GM12878 (cell line): ENCODE data around the gene NLGN4X. TPM values are rescaled to one million over a fixed set of nuclear protein-coding genes. Genes with fewer than 3 reads are reported as not detected.

Source experiments
- ATAC-seq: fragments of 200-7000 bp; cut with Tn5 transposase; 3 replicates; pipeline ENCODE4 v1.9.1; 2020; ENCODE audit warnings: mild to moderate bottlenecking, moderate library complexity
- BruUV-seq: library from RNA; stranded (reverse); fragments of 400-500 nt; replicated peaks from 2 replicates; lab custom pipeline; 2021; lab: Mats Ljungman, UMichigan
- CTCF ChIA-PET: fragments of 300-600 bp; sonication (Branson Sonifier 250); formaldehyde crosslinking; extraction: SDS; loops from one replicate; lab custom pipeline; 2021; ENCODE audit warnings: inconsistent platforms; lab: Yijun Ruan, JAX
- POLR2A ChIA-PET: fragments of 350-600 bp; formaldehyde crosslinking; extraction: SDS; loops from one replicate; lab custom pipeline; 2021; ENCODE audit warnings: inconsistent platforms; lab: Charles Lee
- RAD21 ChIA-PET: fragments of 300-600 bp; sonication (Branson Sonifier 250); formaldehyde crosslinking; loops from one replicate; lab custom pipeline; 2023; ENCODE audit warnings: antibody characterized with exemption; ENCODE audit not compliant: unreplicated experiment; lab: Charles Lee
- SMC1A ChIA-PET: fragments of 300-600 bp; sonication (Branson Sonifier 250); formaldehyde crosslinking; loops from one replicate; lab custom pipeline; 2023; ENCODE audit not compliant: unreplicated experiment, uncharacterized antibody; lab: Charles Lee
- DNase-seq: peaks from one replicate; pipeline ENCODE4 v3.0.0-alpha.2; 2011; ENCODE audit warnings: low read depth, low spot score
- FAIRE-seq: peaks from 3 replicates; lab custom pipeline; 2011; peaks lifted over from hg19 to GRCh38; lab: Jason Lieb, UNC
- H2AFZ ChIP-seq: 2 replicates; pipeline ENCODE4 v1.6.0; 2011; ENCODE audit warnings: low read depth, low read length, control low read depth; ENCODE audit not compliant: control insufficient read depth
- H3K27ac ChIP-seq: 2 replicates; pipeline ENCODE4 v1.5.1; 2011; ENCODE audit warnings: control low read depth; ENCODE audit not compliant: control insufficient read depth, insufficient read depth
- H3K27me3 ChIP-seq, 2 experiments: replicated peaks in 1 of 2; 2 replicates each; pipeline versions ENCODE4 v1.6.0 to v1.6.1; 2011; ENCODE audit warnings: low read length in 1 of 2; ENCODE audit not compliant: control insufficient read depth in 2 of 2, insufficient read depth in 2 of 2
- H3K36me3 ChIP-seq, 2 experiments: 2 replicates each; pipeline ENCODE4 v1.5.1; 2011; ENCODE audit warnings: low read length in 1 of 2; ENCODE audit not compliant: control insufficient read depth in 2 of 2, insufficient read depth in 2 of 2
- H3K4me1 ChIP-seq: 2 replicates; pipeline ENCODE4 v1.6.1; 2011; ENCODE audit warnings: mild to moderate bottlenecking, low read length, moderate library complexity, mixed read lengths; ENCODE audit not compliant: control insufficient read depth, insufficient read depth
- H3K4me2 ChIP-seq: 2 replicates; pipeline ENCODE4 v1.6.0; 2011; ENCODE audit warnings: control low read depth; ENCODE audit not compliant: control insufficient read depth, insufficient read depth
- H3K4me3 ChIP-seq: fragments of 200-600 bp; sonication (generic); 2 replicates; pipeline ENCODE4 v1.5.1; 2016
- H3K79me2 ChIP-seq: 2 replicates; pipeline ENCODE4 v1.6.0; 2011; ENCODE audit warnings: low read length; ENCODE audit not compliant: control insufficient read depth, insufficient read depth
- H3K9ac ChIP-seq: 2 replicates; pipeline ENCODE4 v1.8.0; 2011; ENCODE audit warnings: low read length, control low read depth, mixed read lengths; ENCODE audit not compliant: control insufficient read depth, insufficient read depth
- H3K9me3 ChIP-seq: replicated peaks from 3 replicates; pipeline ENCODE4 v1.5.1; 2011; ENCODE audit warnings: mild to moderate bottlenecking, low read length; ENCODE audit not compliant: control insufficient read depth, insufficient read depth
- H4K20me1 ChIP-seq: 2 replicates; pipeline ENCODE4 v1.6.0; 2011; ENCODE audit not compliant: control insufficient read depth, insufficient read depth
- CEBPZ ChIP-seq: fragments of 150-350 bp; IDR thresholded peaks from 2 replicates; pipeline ENCODE4 v1.6.1; 2016; ENCODE audit warnings: low read depth, low read length
- FOXK2 ChIP-seq: fragments of 450-650 bp; IDR thresholded peaks from 2 replicates; pipeline ENCODE4 v1.6.1; 2017; ENCODE audit warnings: mild to moderate bottlenecking, moderate library complexity
- IRF3 ChIP-seq: fragments of 450-650 bp; IDR thresholded peaks from 2 replicates; pipeline ENCODE4 v1.6.1; 2014; ENCODE audit warnings: mild to moderate bottlenecking
- MAX ChIP-seq: IDR thresholded peaks from 2 replicates; pipeline ENCODE4 v1.6.1; 2012; ENCODE audit warnings: low read depth, low read length, improper control_type of control experiment
- MXI1 ChIP-seq: fragments of 150-350 bp; IDR thresholded peaks from 2 replicates; pipeline ENCODE4 v1.6.1; 2011; ENCODE audit warnings: low read depth, mild to moderate bottlenecking, inconsistent platforms, low read length, improper control_type of control experiment
- POLR2A ChIP-seq: IDR thresholded peaks from 2 replicates; pipeline ENCODE4 v1.6.1; 2011; ENCODE audit warnings: low read depth, mild to moderate bottlenecking, low read length
- RCOR1 ChIP-seq: conservative IDR thresholded peaks from 2 replicates; pipeline ENCODE4 v1.6.1; 2012; ENCODE audit warnings: low read depth, low read length, improper control_type of control experiment
- RELA ChIP-seq: fragments of 450-650 bp; IDR thresholded peaks from 2 replicates; pipeline ENCODE4 v1.8.0; 2014; ENCODE audit warnings: borderline replicate concordance; ENCODE audit not compliant: partially characterized antibody
- SMAD1 ChIP-seq: fragments of 450-650 bp; IDR thresholded peaks from 2 replicates; pipeline ENCODE4 v1.6.1; 2018; ENCODE audit warnings: mild to moderate bottlenecking, low read depth; ENCODE audit not compliant: partially characterized antibody
- WGBS: methylation state at CpG from one replicate; pipeline ENCODE4 v1.1.6; 2016; ENCODE audit warnings: low lambda C conversion rate; ENCODE audit not compliant: insufficient replicate concordance, insufficient coverage; ENCODE audit errors: missing lambda C conversion rate; 5-methylcytosine and 5-hydroxymethylcytosine counted together
- in situ Hi-C: fragments of 300-500 bp; cut with MboI; formaldehyde crosslinking; loops from 9 replicates; pipeline ENCODE4 v1.14.3; 2018; ENCODE audit warnings: mixed read lengths
- intact Hi-C: fragments of 100-400 bp; cut with micrococcal nuclease; formaldehyde crosslinking; loops from one replicate; pipeline ENCODE4 v1.14.2; 2022; ENCODE audit not compliant: unreplicated experiment
- polyA plus RNA-seq, 11 experiments: library from polyadenylated mRNA; depleted of rRNA in 4 of 11; unstranded in 6 of 11; stranded (reverse) in 5 of 11; fragments of >200 nt; fragmentation: Nextera tagmentation in 4 of 11; fragmentation: Illumina TruSeq in 1 of 11; extraction: Ambion mirVana in 4 of 11; extraction: Trizol in 1 of 11; gene quantifications; 1 replicate in 1 of 11; 2 replicates in 10 of 11; pipeline versions ENCODE4 v1.2.1 to v1.2.3, GENCODE V29; 2011 to 2016; ENCODE audit warnings: inconsistent platforms in 2 of 11, missing spikeins in 2 of 11, low read depth in 1 of 11
- total RNA-seq, 4 experiments: library from RNA; depleted of rRNA in 3 of 4; stranded (reverse); fragments of >200 nt in 3 of 4; fragmentation: Illumina TruSeq in 1 of 4; extraction: Trizol in 1 of 4; gene quantifications; 2 replicates each; pipeline versions ENCODE4 v1.2.1 to v1.2.3, GENCODE V29; 2013 to 2021
- TF ChIP-seq, protein P1 (sequence below): fragments of 450-650 bp; formaldehyde crosslinking; IDR thresholded peaks from 2 replicates; pipeline ENCODE4 v1.4.0; 2020; ENCODE audit warnings: mild to moderate bottlenecking, moderate library complexity
- TF ChIP-seq, protein P2 (sequence below): fragments of 450-650 bp; IDR thresholded peaks from 2 replicates; pipeline ENCODE4 v1.6.1; 2017; ENCODE audit warnings: mild to moderate bottlenecking, moderate library complexity

NLGN4X gene
- total and polyA plus RNA-seq, 10 of the 15 experiments (the other 5 are each of a cell fraction or from before 2014, with no cell fraction given), result 0.02 to 1.5 (median 0.09) TPM; not detected in 2

- POLR2A ChIA-PET, result no interaction called here
- H3K27me3 ChIP-seq, result no peaks in the 10 kb centered on the region
- RAD21 ChIA-PET, result no interaction called here
- H3K4me1 ChIP-seq, result no peaks in the 10 kb centered on the region
- SMC1A ChIA-PET, result no interaction called here
- no peaks in the 10 kb centered on the region for H3K79me2 ChIP-seq
- H3K27ac ChIP-seq, result no peak overlapping the region
- CTCF ChIA-PET, result interaction anchor here (1.6 kb wide), 1 partner anchor 17 kb away, joined by 5 read pairs; no protein-coding TSS in a partner anchor
- in situ Hi-C loops, result no loop called here
- ATAC-seq (no peak), DNase-seq (no peak), FAIRE-seq (no peak)
- no TSS peak for BruUV-seq
- 59% methylated on average over 9 of the region's 9 CpGs for WGBS
- no peak overlapping the region for H3K4me3 ChIP-seq
- no peak overlapping the region for H3K9ac ChIP-seq
- no peaks in the 10 kb centered on the region for H3K36me3 ChIP-seq
- H4K20me1 ChIP-seq, result no peaks in the 10 kb centered on the region
- no peaks in the 10 kb centered on the region for H3K9me3 ChIP-seq
- intact Hi-C loops, result no loop called here
- H3K4me2 ChIP-seq, result no peak overlapping the region
- H2AFZ ChIP-seq, result no peak overlapping the region
- no peak for TF ChIP-seq SMAD1
- no peak for TF ChIP-seq CEBPZ
- no peak for TF ChIP-seq RCOR1
- no peak for TF ChIP-seq MAX
- no peak for TF ChIP-seq IRF3
- TF ChIP-seq, protein P1, sequence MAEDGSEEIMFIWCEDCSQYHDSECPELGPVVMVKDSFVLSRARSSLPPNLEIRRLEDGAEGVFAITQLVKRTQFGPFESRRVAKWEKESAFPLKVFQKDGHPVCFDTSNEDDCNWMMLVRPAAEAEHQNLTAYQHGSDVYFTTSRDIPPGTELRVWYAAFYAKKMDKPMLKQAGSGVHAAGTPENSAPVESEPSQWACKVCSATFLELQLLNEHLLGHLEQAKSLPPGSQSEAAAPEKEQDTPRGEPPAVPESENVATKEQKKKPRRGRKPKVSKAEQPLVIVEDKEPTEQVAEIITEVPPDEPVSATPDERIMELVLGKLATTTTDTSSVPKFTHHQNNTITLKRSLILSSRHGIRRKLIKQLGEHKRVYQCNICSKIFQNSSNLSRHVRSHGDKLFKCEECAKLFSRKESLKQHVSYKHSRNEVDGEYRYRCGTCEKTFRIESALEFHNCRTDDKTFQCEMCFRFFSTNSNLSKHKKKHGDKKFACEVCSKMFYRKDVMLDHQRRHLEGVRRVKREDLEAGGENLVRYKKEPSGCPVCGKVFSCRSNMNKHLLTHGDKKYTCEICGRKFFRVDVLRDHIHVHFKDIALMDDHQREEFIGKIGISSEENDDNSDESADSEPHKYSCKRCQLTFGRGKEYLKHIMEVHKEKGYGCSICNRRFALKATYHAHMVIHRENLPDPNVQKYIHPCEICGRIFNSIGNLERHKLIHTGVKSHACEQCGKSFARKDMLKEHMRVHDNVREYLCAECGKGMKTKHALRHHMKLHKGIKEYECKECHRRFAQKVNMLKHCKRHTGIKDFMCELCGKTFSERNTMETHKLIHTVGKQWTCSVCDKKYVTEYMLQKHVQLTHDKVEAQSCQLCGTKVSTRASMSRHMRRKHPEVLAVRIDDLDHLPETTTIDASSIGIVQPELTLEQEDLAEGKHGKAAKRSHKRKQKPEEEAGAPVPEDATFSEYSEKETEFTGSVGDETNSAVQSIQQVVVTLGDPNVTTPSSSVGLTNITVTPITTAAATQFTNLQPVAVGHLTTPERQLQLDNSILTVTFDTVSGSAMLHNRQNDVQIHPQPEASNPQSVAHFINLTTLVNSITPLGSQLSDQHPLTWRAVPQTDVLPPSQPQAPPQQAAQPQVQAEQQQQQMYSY, result no peak
- TF ChIP-seq MXI1, result no peak
- no peak for TF ChIP-seq FOXK2
- no peak for TF ChIP-seq RELA
- TF ChIP-seq POLR2A, result no peak
- TF ChIP-seq, protein P2, sequence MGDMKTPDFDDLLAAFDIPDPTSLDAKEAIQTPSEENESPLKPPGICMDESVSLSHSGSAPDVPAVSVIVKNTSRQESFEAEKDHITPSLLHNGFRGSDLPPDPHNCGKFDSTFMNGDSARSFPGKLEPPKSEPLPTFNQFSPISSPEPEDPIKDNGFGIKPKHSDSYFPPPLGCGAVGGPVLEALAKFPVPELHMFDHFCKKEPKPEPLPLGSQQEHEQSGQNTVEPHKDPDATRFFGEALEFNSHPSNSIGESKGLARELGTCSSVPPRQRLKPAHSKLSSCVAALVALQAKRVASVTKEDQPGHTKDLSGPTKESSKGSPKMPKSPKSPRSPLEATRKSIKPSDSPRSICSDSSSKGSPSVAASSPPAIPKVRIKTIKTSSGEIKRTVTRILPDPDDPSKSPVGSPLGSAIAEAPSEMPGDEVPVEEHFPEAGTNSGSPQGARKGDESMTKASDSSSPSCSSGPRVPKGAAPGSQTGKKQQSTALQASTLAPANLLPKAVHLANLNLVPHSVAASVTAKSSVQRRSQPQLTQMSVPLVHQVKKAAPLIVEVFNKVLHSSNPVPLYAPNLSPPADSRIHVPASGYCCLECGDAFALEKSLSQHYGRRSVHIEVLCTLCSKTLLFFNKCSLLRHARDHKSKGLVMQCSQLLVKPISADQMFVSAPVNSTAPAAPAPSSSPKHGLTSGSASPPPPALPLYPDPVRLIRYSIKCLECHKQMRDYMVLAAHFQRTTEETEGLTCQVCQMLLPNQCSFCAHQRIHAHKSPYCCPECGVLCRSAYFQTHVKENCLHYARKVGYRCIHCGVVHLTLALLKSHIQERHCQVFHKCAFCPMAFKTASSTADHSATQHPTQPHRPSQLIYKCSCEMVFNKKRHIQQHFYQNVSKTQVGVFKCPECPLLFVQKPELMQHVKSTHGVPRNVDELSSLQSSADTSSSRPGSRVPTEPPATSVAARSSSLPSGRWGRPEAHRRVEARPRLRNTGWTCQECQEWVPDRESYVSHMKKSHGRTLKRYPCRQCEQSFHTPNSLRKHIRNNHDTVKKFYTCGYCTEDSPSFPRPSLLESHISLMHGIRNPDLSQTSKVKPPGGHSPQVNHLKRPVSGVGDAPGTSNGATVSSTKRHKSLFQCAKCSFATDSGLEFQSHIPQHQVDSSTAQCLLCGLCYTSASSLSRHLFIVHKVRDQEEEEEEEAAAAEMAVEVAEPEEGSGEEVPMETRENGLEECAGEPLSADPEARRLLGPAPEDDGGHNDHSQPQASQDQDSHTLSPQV, result no peak
Measured at GRCh38 chrX:5898463-5898862, 330.2 kb downstream of the NLGN4X start.
